HG03064 (cell line): ENCODE measurements around the gene RRM2.
"Not testable (repeated sequence)": the region's sequence is repeated elsewhere in the genome, so short reads cannot be mapped to it uniquely, and the experiment has no call there.

Experiments used
- ATAC-seq: cut with Tn5 transposase; IDR thresholded peaks from one replicate; pipeline ENCODE4 v1.9.1; 2021; ENCODE audit warnings: low read depth; ENCODE audit not compliant: unreplicated experiment

Gene RRM2

GRCh38 chr2:10128420-10128819 is 5.9 kb downstream of the RRM2 start:
- no peak for ATAC-seq

DNA sequence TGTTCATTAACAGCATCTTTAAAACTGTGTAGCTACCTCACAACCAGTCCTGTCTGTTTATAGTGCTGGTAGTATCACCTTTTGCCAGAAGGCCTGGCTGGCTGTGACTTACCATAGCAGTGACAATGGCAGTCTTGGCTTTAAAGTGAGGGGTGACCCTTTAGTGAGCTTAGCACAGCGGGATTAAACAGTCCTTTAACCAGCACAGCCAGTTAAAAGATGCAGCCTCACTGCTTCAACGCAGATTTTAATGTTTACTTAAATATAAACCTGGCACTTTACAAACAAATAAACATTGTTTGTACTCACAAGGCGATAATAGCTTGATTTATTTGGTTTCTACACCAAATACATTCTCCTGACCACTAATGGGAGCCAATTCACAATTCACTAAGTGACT is 7.0 kb downstream of the RRM2 start:
- no peak for ATAC-seq

- no peak for ATAC-seq
Observed at GRCh38 chr2:10132043-10132575, 9.6 kb downstream of the RRM2 start.

GRCh38 chr2:10132596-10132995 is 10.1 kb downstream of the RRM2 start:
- no peak for ATAC-seq

DNA sequence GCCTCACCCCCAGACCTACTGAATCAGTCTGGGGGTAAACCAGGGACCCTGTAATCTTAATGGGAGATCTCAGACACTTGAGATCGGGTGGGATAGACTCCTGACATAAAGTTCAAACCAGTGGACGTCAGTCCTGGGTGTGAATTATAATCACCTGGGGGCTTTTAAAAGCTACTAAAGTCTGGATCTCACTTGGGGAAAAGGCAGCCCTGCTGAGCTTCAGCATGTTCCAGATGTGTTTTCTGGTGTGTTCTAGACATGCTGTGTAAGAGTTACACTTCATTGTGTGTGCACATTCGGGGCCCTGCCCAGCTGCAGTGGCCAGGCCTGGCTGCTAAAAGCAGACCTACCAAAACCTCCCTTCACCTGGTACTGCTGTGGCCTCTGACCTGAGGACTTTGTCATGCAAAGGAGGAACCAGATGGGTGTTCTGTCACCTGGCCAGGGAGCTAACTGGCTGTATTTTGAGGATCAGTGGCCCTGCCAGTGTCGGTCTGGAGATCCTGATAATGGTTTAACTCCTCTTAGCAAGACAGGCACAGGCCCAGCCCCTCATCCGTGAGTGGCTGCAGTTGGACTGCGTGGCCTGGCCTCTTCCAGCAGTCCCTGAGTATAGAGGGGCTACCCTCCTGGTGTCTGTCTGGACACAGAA is 10.6 kb downstream of the RRM2 start:
- no peak for ATAC-seq

GRCh38 chr2:10135296-10136089 is 13.0 kb downstream of the RRM2 start:
- no peak for ATAC-seq

GRCh38 chr2:10136101-10136934 is 13.8 kb downstream of the RRM2 start:
- ATAC-seq: no peak

DNA sequence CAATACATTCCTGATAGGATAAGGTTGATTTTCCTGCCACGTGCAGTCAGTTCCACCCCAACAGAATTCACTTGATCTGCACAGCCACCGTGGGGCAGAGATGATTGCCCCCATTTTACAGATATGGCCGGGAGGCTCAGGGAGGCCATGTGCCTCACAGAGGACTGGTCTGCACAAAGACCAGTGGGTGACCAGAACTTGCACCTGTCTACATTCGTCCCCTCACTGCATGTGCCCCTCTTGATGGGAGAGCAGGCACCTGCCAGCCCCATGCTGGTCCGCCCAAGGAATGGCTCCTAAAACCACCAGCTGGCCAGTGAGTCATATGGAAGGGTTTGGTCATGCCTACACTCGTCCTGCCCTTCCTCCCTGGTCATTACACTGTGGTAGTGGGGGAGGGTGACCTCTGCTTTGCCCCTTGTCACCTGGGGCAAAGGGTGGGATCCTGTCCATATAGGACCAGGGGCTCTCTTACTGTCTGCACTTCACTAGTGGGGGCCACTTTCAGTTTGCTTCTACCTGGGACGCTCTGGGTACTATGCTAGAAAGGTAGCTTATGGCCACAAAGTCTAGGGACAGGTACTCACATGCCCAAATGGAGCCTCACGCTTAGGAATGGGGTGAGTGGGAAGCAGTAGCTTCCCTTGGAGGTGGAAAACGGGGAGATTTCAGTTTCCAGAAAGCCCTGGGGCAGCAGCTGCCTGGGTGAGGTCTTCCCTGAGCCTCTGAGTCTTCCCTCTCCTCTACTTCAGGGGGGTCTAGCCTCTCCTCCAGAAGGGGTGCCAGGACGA is 14.7 kb downstream of the RRM2 start:
- no peak for ATAC-seq

- no peak for ATAC-seq
Observed at GRCh38 chr2:10139536-10139935, 17.0 kb downstream of the RRM2 start.

DNA sequence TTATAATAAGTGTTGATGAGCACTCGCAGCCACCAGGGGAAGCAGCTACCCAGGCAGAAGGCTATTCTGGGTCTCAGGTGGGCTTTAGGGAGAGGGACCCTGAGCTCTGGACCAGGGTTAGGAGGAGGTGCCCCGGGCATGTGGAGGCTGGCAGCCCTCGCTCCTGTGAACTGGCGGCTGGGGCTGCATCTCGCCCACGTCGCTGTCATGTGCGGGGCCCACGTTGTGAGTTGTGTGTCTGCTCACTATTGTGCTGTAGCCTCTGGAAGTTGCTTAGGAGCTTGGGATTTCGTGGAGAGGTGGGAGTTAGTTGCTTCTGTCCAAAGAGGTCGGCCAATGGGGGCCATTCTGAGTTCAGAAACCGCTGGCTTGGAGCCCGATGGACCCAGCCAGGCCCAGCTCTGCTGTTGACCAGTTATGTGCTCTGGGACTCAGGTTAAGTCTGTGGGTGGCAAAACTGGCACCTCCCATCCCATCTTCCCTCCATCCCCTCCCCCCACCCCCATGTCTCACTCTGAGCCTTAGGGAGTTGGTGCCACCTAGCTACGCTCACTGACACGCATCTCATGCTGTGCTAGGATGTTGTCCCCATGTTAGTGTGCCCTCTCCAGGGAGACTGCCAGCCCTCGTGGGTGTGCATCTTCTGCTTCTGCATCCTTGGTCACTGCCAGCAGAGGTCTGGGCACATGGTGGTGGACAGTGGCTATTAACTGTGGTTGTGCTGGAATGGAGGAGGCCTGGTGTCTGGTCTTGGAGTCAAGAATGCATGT is 18.5 kb downstream of the RRM2 start:
- ATAC-seq: no peak

GRCh38 chr2:10141736-10142639 is 19.4 kb downstream of the RRM2 start:
- no peak for ATAC-seq

DNA sequence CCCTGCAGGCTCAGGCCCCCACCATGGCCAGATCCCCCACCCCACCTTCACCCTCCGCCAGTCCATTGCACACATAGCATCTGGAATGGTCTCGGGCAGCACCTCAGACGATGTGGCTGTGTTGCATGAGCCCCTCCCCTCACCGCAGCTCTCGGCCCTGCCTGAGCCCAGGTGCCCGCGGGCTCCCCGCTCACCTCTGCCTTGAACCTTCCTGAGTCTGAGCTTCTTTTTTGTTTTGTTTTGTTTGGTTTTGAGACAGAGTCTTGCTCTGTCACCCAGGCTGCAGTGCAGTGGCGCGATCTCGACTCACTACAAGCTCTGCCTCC is 20.1 kb downstream of the RRM2 start:
- ATAC-seq: no peak

GRCh38 chr2:10144771-10145518 is 22.4 kb downstream of the RRM2 start:
- ATAC-seq: no peak

GRCh38 chr2:10145519-10146357 is 23.2 kb downstream of the RRM2 start:
- ATAC-seq: no peak

GRCh38 chr2:10146366-10147005 is 23.9 kb downstream of the RRM2 start:
- no peak for ATAC-seq

DNA sequence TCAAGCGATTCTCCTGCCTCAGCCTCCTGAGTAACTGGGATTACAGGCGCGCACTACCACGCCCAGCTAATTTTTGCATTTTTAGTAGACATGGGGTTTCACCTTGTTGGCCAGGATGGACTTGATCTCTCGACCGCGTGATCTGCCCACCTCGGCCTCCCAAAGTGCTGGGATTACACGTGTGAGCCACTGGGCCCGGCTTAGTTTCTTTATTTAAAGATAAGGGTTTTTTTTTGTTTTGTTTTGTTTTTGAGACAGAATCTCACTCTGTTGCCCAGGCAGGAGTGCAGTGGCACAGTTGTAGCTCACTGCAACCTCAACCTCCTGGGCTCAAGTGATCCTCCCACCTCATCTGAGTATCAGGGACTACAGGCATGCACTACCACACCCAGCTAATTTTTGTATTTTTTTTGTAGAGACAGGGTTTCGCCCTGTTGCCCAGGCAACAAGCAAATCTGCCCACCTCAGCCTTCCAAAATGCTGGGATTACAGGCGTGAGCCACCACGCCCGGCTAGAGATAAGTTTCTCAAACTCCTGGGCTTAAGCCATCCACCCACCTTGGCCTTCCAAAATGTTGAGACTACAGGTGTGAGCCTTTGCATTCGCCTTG is 24.6 kb downstream of the RRM2 start:
- not testable (repeated sequence) for ATAC-seq
